Activated CD4-positive, alpha-beta T cell treated with anti-CD3 and anti-CD28 coated beads, Interleukin-2, amount 10 ng/mL, durations not matched to agents 7 days and 5 days (primary cell): ENCODE data around the gene RIGI. TPM values are rescaled to one million over a fixed set of nuclear protein-coding genes. Genes with fewer than 3 reads are reported as not detected.

Experiments
- CTCF ChIA-PET: fragments of 350-600 bp; sonication (Branson Sonifier 250); formaldehyde crosslinking; loops from one replicate; lab custom pipeline; 2021; ENCODE audit warnings: antibody characterized with exemption; lab: Charles Lee
- POLR2A ChIA-PET: fragments of 350-600 bp; sonication (Branson Sonifier 250); formaldehyde crosslinking; loops from one replicate; lab custom pipeline; 2021; ENCODE audit warnings: antibody characterized with exemption; lab: Charles Lee
- DNase-seq: peaks from one replicate; pipeline ENCODE4 v3.0.0-alpha.2; 2020
- H3K27ac Mint-ChIP-seq: one replicate; pipeline ENCODE4 v1.8.0; 2021; ENCODE audit warnings: mild to moderate bottlenecking, moderate library complexity, mixed read lengths
- H3K27me3 Mint-ChIP-seq: one replicate; pipeline ENCODE4 v1.8.0; 2021; ENCODE audit warnings: mixed read lengths
- H3K36me3 Mint-ChIP-seq: one replicate; pipeline ENCODE4 v1.8.0; 2021; ENCODE audit warnings: low read depth, mixed read lengths
- H3K4me1 Mint-ChIP-seq: one replicate; pipeline ENCODE4 v1.8.0; 2021; ENCODE audit warnings: mixed read lengths
- H3K4me3 Mint-ChIP-seq: one replicate; pipeline ENCODE4 v1.8.0; 2021; ENCODE audit warnings: mild to moderate bottlenecking, moderate library complexity, mixed read lengths
- H3K9me3 Mint-ChIP-seq: one replicate; pipeline ENCODE4 v1.8.0; 2021; ENCODE audit warnings: mixed read lengths
- total RNA-seq, 2 experiments: library from RNA; stranded (reverse); gene quantifications; one replicate each; pipeline ENCODE4 v1.2.3, GENCODE V29; 2021

Gene RIGI
- total RNA-seq, 2 experiments from 2014 or later, result 26.9 to 28.5 TPM

- peaks cover 63% of the 10 kb centered on the region for H3K36me3 Mint-ChIP-seq
- no peaks in the 10 kb centered on the region for H3K9me3 Mint-ChIP-seq
- no peak overlapping the region for H3K4me3 Mint-ChIP-seq
- no peaks in the 10 kb centered on the region for H3K27me3 Mint-ChIP-seq
- no peak overlapping the region for H3K27ac Mint-ChIP-seq
- no peak for DNase-seq
- POLR2A ChIA-PET, result no interaction called here
- no peaks in the 10 kb centered on the region for H3K4me1 Mint-ChIP-seq
- CTCF ChIA-PET, result interaction anchor here (0.7 to 1.0 kb wide), 2 partner anchors 25 to 1007 kb away, joined by 3 to 4 read pairs; no protein-coding TSS in a partner anchor
These were observed 39.0 kb downstream of the RIGI start for GRCh38 chr9:32486839-32487562.

- H3K4me1 Mint-ChIP-seq, result no peaks in the 10 kb centered on the region
- ChIA-PET POLR2A (no interaction called here), CTCF (interaction anchor here (0.8 kb wide), 1 partner anchor 779 kb away, joined by 3 read pairs; no protein-coding TSS in a partner anchor)
- H3K9me3 Mint-ChIP-seq, result no peaks in the 10 kb centered on the region
- no peak overlapping the region for H3K27ac Mint-ChIP-seq
- H3K4me3 Mint-ChIP-seq, result no peak overlapping the region
- DNase-seq, result no peak
- H3K27me3 Mint-ChIP-seq, result no peaks in the 10 kb centered on the region
- H3K36me3 Mint-ChIP-seq, result peaks cover 64% of the 10 kb centered on the region
These were observed 42.7 kb downstream of the RIGI start for GRCh38 chr9:32483343-32483742.

Other genes with a start within 250 kb of the RIGI start
- gene ACO1, start 141.6 kb downstream of the RIGI start, total RNA-seq, result 1 to 10 TPM; 8.1 to 8.6 TPM
- 10 to 100 TPM; 17.1 to 20.0 TPM for gene SMIM27, start 26.1 kb upstream of the RIGI start, total RNA-seq
- gene TOPORS, start 26.4 kb upstream of the RIGI start, total RNA-seq, result 10 to 100 TPM; 12.7 to 15.1 TPM
- gene NDUFB6, start 47.0 kb upstream of the RIGI start, total RNA-seq, result 10 to 100 TPM; 35.5 to 44.9 TPM
- not detected for gene TAF1L, start 109.5 kb upstream of the RIGI start, total RNA-seq